HCT116 (cell line): ENCODE results near the gene PATZ1.

ENCODE experiments used
- ATF3 ChIP-seq: IDR thresholded peaks from 2 replicates; pipeline ENCODE4 v1.6.1; 2012
- CTCF ChIP-seq, 3 experiments: fragments of 200-600 bp in 1 of 3; sonication (generic) in 1 of 3; IDR thresholded peaks in 2 of 3; conservative IDR thresholded peaks in 1 of 3; 2 replicates each; pipeline ENCODE4 v1.5.1; 2012 to 2017; ENCODE audit warnings: low read depth in 2 of 3, low read length in 2 of 3, antibody characterized with exemption in 1 of 3, borderline replicate concordance in 1 of 3, control low read depth in 1 of 3, mild to moderate bottlenecking in 1 of 3, mixed read lengths in 1 of 3, mixed run types in 1 of 3, moderate library complexity in 1 of 3; ENCODE audit not compliant: insufficient read depth in 1 of 3
- EZH2 ChIP-seq: fragments of 200-600 bp; sonication (generic); IDR thresholded peaks from 2 replicates; pipeline ENCODE4 v1.6.1; 2017; ENCODE audit warnings: antibody characterized with exemption, mixed run types
- EZH2phosphoT487 ChIP-seq: fragments of 200-600 bp; IDR thresholded peaks from 2 replicates; pipeline ENCODE4 v1.6.1; 2018; ENCODE audit warnings: antibody characterized with exemption, borderline replicate concordance
- MAX ChIP-seq: IDR thresholded peaks from 2 replicates; pipeline ENCODE4 v1.6.1; 2012
- POLR2A ChIP-seq: IDR thresholded peaks from 2 replicates; pipeline ENCODE4 v1.7.0; 2011; ENCODE audit warnings: borderline replicate concordance; ENCODE audit not compliant: insufficient read depth, insufficient read length; ENCODE audit errors: extremely low read depth
- POLR2AphosphoS5 ChIP-seq: IDR thresholded peaks from 2 replicates; pipeline ENCODE4 v1.6.1; 2011; ENCODE audit warnings: mild to moderate bottlenecking, low read depth, low read length, moderate library complexity
- RAD21 ChIP-seq: IDR thresholded peaks from 2 replicates; pipeline ENCODE4 v1.6.1; 2012; ENCODE audit warnings: low read depth, mild to moderate bottlenecking
- REST ChIP-seq: IDR thresholded peaks from 2 replicates; pipeline ENCODE4 v1.6.1; 2012; ENCODE audit warnings: low read depth
- SRF ChIP-seq: IDR thresholded peaks from 2 replicates; pipeline ENCODE4 v1.6.1; 2012; ENCODE audit warnings: low read depth
- YY1 ChIP-seq: IDR thresholded peaks from 2 replicates; pipeline ENCODE4 v1.6.1; 2011; ENCODE audit warnings: low read length, low read depth, moderate library complexity, mild to moderate bottlenecking; ENCODE audit not compliant: insufficient replicate concordance; ENCODE audit errors: extremely low read depth
- ZFX ChIP-seq: fragments of 450-650 bp; IDR thresholded peaks from 2 replicates; pipeline ENCODE4 v1.6.1; 2017
- ZNF274 ChIP-seq: fragments of 200-500 bp; sonication (Bioruptor generic); IDR thresholded peaks from 2 replicates; pipeline ENCODE4 v1.6.1; 2014; ENCODE audit warnings: mild to moderate bottlenecking, low read depth, low read length, inconsistent platforms

GRCh38 chr22:31341386-31342088 is 4.6 kb downstream of the PATZ1 start:
- TF ChIP-seq POLR2A (no peak), CTCF (IDR thresholded peaks at IDR 0.05 in 2 of 3, conservative IDR thresholded peaks at IDR 0.05 in 1 of 3; ENCODE audit: borderline replicate concordance in 1 of 3, insufficient read depth in 1 of 3, low read depth in 2 of 3, low read length in 2 of 3) (no peak), MAX (no peak), YY1 (no peak), POLR2AphosphoS5 (no peak), EZH2 (no peak), RAD21 (no peak), ZNF274 (no peak), SRF (no peak), ATF3 (no peak), REST (no peak), ZFX (no peak), EZH2phosphoT487 (no peak)
